HepG2 (cell line): ENCODE data around the gene IMPDH1. TPM values are rescaled to one million over a fixed set of nuclear protein-coding genes. Genes with fewer than 3 reads are reported as not detected.

Experiments used
- GABPA ChIP-seq, 2 experiments: IDR thresholded peaks; 2 replicates each; pipeline ENCODE4 v1.6.1; 2011 to 2016; ENCODE audit warnings: low read depth in 2 of 2, low read length in 1 of 2, missing biosample characterization in 1 of 2, missing genetic modification characterization in 1 of 2
- HCFC1 ChIP-seq: fragments of 150-350 bp; IDR thresholded peaks from 2 replicates; pipeline ENCODE4 v1.6.1; 2014; ENCODE audit warnings: low read depth, low read length
- RBM39 ChIP-seq: fragments of 200-400 bp; formaldehyde crosslinking; IDR thresholded peaks from one replicate; pipeline ENCODE4 v1.6.1; 2018; ENCODE audit warnings: antibody characterized with exemption, mild to moderate bottlenecking, low read depth, low read length; ENCODE audit not compliant: poor library complexity, severe bottlenecking
- SP140L ChIP-seq: sonication (generic); formaldehyde crosslinking; IDR thresholded peaks from 2 replicates; pipeline ENCODE4 v1.4.0; 2020; ENCODE audit warnings: missing genetic modification reagents, borderline replicate concordance
- SRSF4 ChIP-seq: fragments of 200-400 bp; formaldehyde crosslinking; IDR thresholded peaks from one replicate; pipeline ENCODE4 v1.6.1; 2018; ENCODE audit warnings: mild to moderate bottlenecking, low read depth, low read length, moderate library complexity; ENCODE audit not compliant: poor library complexity, severe bottlenecking
- ZFY ChIP-seq: sonication (generic); formaldehyde crosslinking; IDR thresholded peaks from 2 replicates; pipeline ENCODE4 v1.4.0; 2020; ENCODE audit warnings: missing genetic modification reagents
- ZNF737 ChIP-seq: sonication (generic); formaldehyde crosslinking; IDR thresholded peaks from 2 replicates; pipeline ENCODE4 v1.5.0; 2020; ENCODE audit warnings: missing genetic modification reagents, mild to moderate bottlenecking, borderline replicate concordance
- ZNF775 ChIP-seq: sonication (generic); formaldehyde crosslinking; IDR thresholded peaks from 2 replicates; pipeline ENCODE4 v1.4.0; 2020; ENCODE audit warnings: missing genetic modification reagents, mild to moderate bottlenecking, moderate library complexity, borderline replicate concordance
- ZNF782 ChIP-seq: sonication (generic); formaldehyde crosslinking; IDR thresholded peaks from 2 replicates; pipeline ENCODE4 v1.4.0; 2020; ENCODE audit warnings: missing genetic modification reagents, mild to moderate bottlenecking, borderline replicate concordance
- ZNF850 ChIP-seq: sonication (generic); formaldehyde crosslinking; conservative IDR thresholded peaks from 2 replicates; pipeline ENCODE4 v1.9.0; 2021; ENCODE audit warnings: mild to moderate bottlenecking, missing genetic modification reagents
- polyA plus RNA-seq, 8 experiments: library from polyadenylated mRNA; depleted of rRNA in 3 of 8; stranded (reverse) in 7 of 8; unstranded in 1 of 8; fragments of >200 nt; fragmentation: Illumina TruSeq in 4 of 8; extraction: Trizol in 4 of 8; gene quantifications; 2 replicates each; pipeline versions ENCODE4 v1.2.1 to v1.2.3, GENCODE V29; 2011 to 2016; ENCODE audit warnings: low read depth in 4 of 8, missing spikeins in 1 of 8, mixed read lengths in 1 of 8; ENCODE audit not compliant: insufficient read depth in 1 of 8
- total RNA-seq, 5 experiments: library from RNA; depleted of rRNA; stranded (reverse); fragments of >200 nt; fragmentation: Illumina TruSeq; extraction: Trizol; gene quantifications; 2 replicates each; pipeline ENCODE4 v1.2.3, GENCODE V29; 2016; ENCODE audit warnings: low read depth in 1 of 5
- TF ChIP-seq, protein P1 (sequence below): sonication (generic); formaldehyde crosslinking; IDR thresholded peaks from 2 replicates; pipeline ENCODE4 v1.8.1; 2023; ENCODE audit warnings: missing genetic modification reagents, mild to moderate bottlenecking, borderline replicate concordance
- TF ChIP-seq, protein P2 (sequence below): fragments of 450-650 bp; IDR thresholded peaks from 2 replicates; pipeline ENCODE4 v1.6.1; 2017; ENCODE audit warnings: mild to moderate bottlenecking
- TF ChIP-seq, protein P3 (sequence below): sonication (generic); formaldehyde crosslinking; conservative IDR thresholded peaks from 2 replicates; pipeline ENCODE4 v1.4.0; 2020; ENCODE audit warnings: mild to moderate bottlenecking, missing genetic modification reagents, moderate library complexity
- TF ChIP-seq, protein P4 (sequence below): sonication (generic); formaldehyde crosslinking; IDR thresholded peaks from 2 replicates; pipeline ENCODE4 v1.4.0; 2020; ENCODE audit warnings: missing genetic modification reagents

Gene IMPDH1
- total and polyA plus RNA-seq, 2 of the 13 experiments (the other 11 are each of a cell fraction or from before 2014, with no cell fraction given), result 22.8 to 34.0 TPM

DNA sequence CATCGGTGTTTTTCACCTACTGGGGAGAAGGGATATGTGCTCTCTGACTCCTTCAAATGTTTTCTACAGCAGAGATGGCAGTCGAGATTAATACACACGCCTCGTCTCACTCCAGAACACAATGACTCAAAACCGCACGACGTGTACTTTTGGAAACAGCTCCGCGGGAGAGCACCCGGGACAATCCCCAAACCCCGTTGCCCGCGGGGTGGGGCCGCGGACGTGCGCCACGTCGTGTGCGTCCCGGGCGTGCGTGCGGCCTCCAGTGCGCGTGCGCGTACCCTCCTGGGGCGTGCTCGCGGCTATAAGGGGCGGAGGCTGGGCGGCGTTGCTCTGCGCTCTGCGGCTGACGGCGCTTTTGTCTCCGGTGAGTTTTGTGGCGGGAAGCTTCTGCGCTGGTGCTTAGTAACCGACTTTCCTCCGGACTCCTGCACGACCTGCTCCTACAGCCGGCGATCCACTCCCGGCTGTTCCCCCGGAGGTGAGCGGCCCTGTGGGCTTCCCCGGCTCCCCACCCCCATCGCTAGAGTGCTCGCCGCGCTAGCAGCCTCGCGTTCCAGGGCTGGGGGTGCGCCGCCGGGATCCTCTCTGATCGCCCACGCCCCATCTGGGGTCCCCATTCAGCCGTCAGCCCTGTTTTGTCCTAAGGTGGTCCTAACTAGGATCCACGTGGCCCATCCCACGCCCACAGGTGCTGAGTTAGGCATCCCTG is 45.9 kb upstream of the IMPDH1 start, which contains the start of gene HILPDA (continued):
- TF ChIP-seq, protein P1, sequence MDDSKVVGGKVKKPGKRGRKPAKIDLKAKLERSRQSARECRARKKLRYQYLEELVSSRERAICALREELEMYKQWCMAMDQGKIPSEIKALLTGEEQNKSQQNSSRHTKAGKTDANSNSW, result peak; percentile 55; the same call in 1 of the 2 replicates
- TF ChIP-seq RBM39 (no peak), ZNF775 (CRISPR knock-in tag) (no peak), SP140L (CRISPR knock-in tag) (no peak), SRSF4 (no peak), HCFC1 (no peak), ZNF850 (CRISPR knock-in tag) (0 out of 2 replicates have a peak, but pooled peaks have one; percentile 76), ZNF782 (no peak), GABPA (IDR thresholded peaks at IDR 0.05; ENCODE audit: low read depth, low read length) (no peak), GABPA (CRISPR knock-in tag; IDR thresholded peaks at IDR 0.05; ENCODE audit: low read depth) (no peak), ZNF737 (CRISPR knock-in tag) (no peak), ZFY (peak; percentile 83)
- TF ChIP-seq, protein P2, sequence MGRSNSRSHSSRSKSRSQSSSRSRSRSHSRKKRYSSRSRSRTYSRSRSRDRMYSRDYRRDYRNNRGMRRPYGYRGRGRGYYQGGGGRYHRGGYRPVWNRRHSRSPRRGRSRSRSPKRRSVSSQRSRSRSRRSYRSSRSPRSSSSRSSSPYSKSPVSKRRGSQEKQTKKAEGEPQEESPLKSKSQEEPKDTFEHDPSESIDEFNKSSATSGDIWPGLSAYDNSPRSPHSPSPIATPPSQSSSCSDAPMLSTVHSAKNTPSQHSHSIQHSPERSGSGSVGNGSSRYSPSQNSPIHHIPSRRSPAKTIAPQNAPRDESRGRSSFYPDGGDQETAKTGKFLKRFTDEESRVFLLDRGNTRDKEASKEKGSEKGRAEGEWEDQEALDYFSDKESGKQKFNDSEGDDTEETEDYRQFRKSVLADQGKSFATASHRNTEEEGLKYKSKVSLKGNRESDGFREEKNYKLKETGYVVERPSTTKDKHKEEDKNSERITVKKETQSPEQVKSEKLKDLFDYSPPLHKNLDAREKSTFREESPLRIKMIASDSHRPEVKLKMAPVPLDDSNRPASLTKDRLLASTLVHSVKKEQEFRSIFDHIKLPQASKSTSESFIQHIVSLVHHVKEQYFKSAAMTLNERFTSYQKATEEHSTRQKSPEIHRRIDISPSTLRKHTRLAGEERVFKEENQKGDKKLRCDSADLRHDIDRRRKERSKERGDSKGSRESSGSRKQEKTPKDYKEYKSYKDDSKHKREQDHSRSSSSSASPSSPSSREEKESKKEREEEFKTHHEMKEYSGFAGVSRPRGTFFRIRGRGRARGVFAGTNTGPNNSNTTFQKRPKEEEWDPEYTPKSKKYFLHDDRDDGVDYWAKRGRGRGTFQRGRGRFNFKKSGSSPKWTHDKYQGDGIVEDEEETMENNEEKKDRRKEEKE, result no peak
- TF ChIP-seq, protein P3, sequence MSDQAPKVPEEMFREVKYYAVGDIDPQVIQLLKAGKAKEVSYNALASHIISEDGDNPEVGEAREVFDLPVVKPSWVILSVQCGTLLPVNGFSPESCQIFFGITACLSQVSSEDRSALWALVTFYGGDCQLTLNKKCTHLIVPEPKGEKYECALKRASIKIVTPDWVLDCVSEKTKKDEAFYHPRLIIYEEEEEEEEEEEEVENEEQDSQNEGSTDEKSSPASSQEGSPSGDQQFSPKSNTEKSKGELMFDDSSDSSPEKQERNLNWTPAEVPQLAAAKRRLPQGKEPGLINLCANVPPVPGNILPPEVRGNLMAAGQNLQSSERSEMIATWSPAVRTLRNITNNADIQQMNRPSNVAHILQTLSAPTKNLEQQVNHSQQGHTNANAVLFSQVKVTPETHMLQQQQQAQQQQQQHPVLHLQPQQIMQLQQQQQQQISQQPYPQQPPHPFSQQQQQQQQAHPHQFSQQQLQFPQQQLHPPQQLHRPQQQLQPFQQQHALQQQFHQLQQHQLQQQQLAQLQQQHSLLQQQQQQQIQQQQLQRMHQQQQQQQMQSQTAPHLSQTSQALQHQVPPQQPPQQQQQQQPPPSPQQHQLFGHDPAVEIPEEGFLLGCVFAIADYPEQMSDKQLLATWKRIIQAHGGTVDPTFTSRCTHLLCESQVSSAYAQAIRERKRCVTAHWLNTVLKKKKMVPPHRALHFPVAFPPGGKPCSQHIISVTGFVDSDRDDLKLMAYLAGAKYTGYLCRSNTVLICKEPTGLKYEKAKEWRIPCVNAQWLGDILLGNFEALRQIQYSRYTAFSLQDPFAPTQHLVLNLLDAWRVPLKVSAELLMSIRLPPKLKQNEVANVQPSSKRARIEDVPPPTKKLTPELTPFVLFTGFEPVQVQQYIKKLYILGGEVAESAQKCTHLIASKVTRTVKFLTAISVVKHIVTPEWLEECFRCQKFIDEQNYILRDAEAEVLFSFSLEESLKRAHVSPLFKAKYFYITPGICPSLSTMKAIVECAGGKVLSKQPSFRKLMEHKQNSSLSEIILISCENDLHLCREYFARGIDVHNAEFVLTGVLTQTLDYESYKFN, result no peak; the same call in 1 of the 2 replicates
- TF ChIP-seq, protein P4, sequence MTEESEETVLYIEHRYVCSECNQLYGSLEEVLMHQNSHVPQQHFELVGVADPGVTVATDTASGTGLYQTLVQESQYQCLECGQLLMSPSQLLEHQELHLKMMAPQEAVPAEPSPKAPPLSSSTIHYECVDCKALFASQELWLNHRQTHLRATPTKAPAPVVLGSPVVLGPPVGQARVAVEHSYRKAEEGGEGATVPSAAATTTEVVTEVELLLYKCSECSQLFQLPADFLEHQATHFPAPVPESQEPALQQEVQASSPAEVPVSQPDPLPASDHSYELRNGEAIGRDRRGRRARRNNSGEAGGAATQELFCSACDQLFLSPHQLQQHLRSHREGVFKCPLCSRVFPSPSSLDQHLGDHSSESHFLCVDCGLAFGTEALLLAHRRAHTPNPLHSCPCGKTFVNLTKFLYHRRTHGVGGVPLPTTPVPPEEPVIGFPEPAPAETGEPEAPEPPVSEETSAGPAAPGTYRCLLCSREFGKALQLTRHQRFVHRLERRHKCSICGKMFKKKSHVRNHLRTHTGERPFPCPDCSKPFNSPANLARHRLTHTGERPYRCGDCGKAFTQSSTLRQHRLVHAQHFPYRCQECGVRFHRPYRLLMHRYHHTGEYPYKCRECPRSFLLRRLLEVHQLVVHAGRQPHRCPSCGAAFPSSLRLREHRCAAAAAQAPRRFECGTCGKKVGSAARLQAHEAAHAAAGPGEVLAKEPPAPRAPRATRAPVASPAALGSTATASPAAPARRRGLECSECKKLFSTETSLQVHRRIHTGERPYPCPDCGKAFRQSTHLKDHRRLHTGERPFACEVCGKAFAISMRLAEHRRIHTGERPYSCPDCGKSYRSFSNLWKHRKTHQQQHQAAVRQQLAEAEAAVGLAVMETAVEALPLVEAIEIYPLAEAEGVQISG (CRISPR knock-in tag), result peak; percentile 60; the same call in 1 of the 2 replicates
